Smooth muscle cell (in vitro differentiated cells): ENCODE results near the gene SYNJ2. TPM values are rescaled to one million over a fixed set of nuclear protein-coding genes. Genes with fewer than 3 reads are reported as not detected.

Experiments used
- DNase-seq: peaks from one replicate; lab custom pipeline; 2025; ENCODE audit not compliant: unreplicated experiment; lab: John Stamatoyannopoulos, UW
- H2AFZ ChIP-seq: fragments of 200-600 bp; sonication (generic); 2 replicates; pipeline ENCODE4 v1.6.0; 2016; ENCODE audit warnings: antibody characterized with exemption, low read depth, mild to moderate bottlenecking
- H3F3A ChIP-seq: fragments of 200-600 bp; sonication (generic); 2 replicates; pipeline ENCODE4 v1.6.0; 2017; ENCODE audit warnings: antibody characterized with exemption, low read depth
- H3K27ac ChIP-seq: fragments of 200-600 bp; sonication (generic); 2 replicates; pipeline ENCODE4 v1.5.1; 2016; ENCODE audit warnings: low read depth, mild to moderate bottlenecking
- H3K27me3 ChIP-seq: fragments of 200-600 bp; sonication (generic); 2 replicates; pipeline ENCODE4 v1.6.1; 2016; ENCODE audit warnings: low read depth, mild to moderate bottlenecking
- H3K36me3 ChIP-seq: fragments of 200-600 bp; sonication (generic); 2 replicates; pipeline ENCODE4 v1.5.1; 2016; ENCODE audit warnings: low read depth
- H3K4me1 ChIP-seq: fragments of 200-600 bp; sonication (generic); 2 replicates; pipeline ENCODE4 v1.5.1; 2016; ENCODE audit warnings: low read depth
- H3K4me2 ChIP-seq: fragments of 200-600 bp; sonication (generic); 2 replicates; pipeline ENCODE4 v1.6.0; 2016; ENCODE audit warnings: mild to moderate bottlenecking
- H3K4me3 ChIP-seq: fragments of 200-600 bp; sonication (generic); 2 replicates; pipeline ENCODE4 v1.5.1; 2016; ENCODE audit warnings: mild to moderate bottlenecking
- H3K79me2 ChIP-seq: fragments of 200-600 bp; sonication (generic); 2 replicates; pipeline ENCODE4 v1.6.0; 2016; ENCODE audit warnings: low read depth, mild to moderate bottlenecking
- H3K9ac ChIP-seq: fragments of 200-600 bp; sonication (generic); 2 replicates; pipeline ENCODE4 v1.6.0; 2016; ENCODE audit warnings: low read depth
- H3K9me3 ChIP-seq: fragments of 200-600 bp; sonication (generic); replicated peaks from 2 replicates; pipeline ENCODE4 v1.5.1; 2016; ENCODE audit warnings: low read depth
- H4K20me1 ChIP-seq: fragments of 200-600 bp; sonication (generic); 2 replicates; pipeline ENCODE4 v1.6.0; 2016; ENCODE audit warnings: low read depth
- WGBS: methylation state at CpG from one replicate; pipeline ENCODE4 v1.1.7; 2016; ENCODE audit warnings: low lambda C conversion rate; 5-methylcytosine and 5-hydroxymethylcytosine counted together
- polyA plus RNA-seq: library from polyadenylated mRNA; unstranded; fragments of >200 nt; fragmentation: Nextera tagmentation; extraction: Ambion mirVana; gene quantifications from 2 replicates; pipeline ENCODE4 v1.2.1, GENCODE V29; 2016
- total RNA-seq: library from RNA; depleted of rRNA; stranded (reverse); fragments of >200 nt; gene quantifications from 2 replicates; pipeline ENCODE4 v1.2.3, GENCODE V29; 2014
- TF ChIP-seq, protein P1 (sequence below): fragments of 200-600 bp; sonication (generic); IDR thresholded peaks from 2 replicates; pipeline ENCODE4 v1.5.1; 2017; ENCODE audit warnings: borderline replicate concordance, mild to moderate bottlenecking, antibody characterized with exemption; ENCODE audit not compliant: insufficient read depth, poor library complexity, severe bottlenecking

SYNJ2 gene
- total and polyA plus RNA-seq, 2 experiments from 2014 or later, result 6.0 to 6.1 TPM

DNA sequence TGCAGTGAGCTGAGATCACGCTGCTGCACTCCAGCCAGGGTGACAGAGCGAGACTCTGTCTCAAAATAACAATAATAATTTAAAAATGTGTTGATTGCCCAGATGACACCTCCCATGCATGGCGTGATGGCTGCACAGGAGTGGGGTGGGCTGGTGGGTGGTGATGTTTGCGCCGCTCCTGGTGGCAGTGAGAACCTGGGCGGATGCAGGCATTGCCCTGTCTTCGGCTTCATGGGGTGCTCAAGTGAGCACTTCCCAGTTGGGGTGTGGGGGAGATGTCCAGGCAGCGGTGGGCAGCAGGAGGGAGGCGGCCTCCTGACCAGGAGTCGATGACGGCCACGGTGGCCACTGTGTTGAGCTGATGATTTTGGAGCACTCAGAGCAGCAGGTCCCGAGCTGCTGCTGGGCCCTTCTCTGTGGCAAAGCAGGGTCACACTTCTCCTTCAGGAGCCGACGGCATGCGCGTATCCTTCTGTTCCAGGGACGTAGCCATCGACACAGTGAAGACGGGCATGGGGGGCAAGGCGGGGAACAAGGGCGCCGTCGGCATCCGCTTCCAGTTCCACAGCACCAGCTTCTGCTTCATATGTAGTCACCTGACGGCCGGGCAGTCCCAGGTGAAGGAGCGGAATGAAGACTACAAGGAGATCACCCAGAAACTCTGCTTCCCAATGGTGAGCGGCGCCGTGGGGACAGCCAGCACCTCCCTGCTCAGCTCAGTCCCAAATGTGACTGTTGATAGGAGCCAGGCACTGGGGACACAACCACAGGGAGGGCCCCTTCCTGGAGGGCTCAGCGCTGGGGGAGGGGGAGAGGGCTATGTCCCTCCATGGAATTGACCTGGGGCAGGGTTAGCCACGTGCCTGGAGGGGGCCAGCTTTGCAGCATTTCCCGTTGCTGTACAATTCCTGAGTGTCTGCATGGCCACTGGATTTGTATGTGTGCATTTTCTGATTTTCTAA is 89.7 kb downstream of the SYNJ2 start:
- Histone ChIP-seq H3K4me1 (no peaks in the 10 kb centered on the region), H3K4me2 (no peak overlapping the region), H3K4me3 (no peak overlapping the region), H3K79me2 (no peaks in the 10 kb centered on the region), H3F3A (no peaks in the 10 kb centered on the region), H2AFZ (no peak overlapping the region), H3K27ac (no peak overlapping the region), H3K36me3 (no peaks in the 10 kb centered on the region), H3K27me3 (no peaks in the 10 kb centered on the region), H3K9ac (no peak overlapping the region), H4K20me1 (no peaks in the 10 kb centered on the region), H3K9me3 (no peaks in the 10 kb centered on the region)
- no peak for DNase-seq
- WGBS, result 89% methylated on average over 34 of the region's 34 CpGs
- TF ChIP-seq, protein P1, sequence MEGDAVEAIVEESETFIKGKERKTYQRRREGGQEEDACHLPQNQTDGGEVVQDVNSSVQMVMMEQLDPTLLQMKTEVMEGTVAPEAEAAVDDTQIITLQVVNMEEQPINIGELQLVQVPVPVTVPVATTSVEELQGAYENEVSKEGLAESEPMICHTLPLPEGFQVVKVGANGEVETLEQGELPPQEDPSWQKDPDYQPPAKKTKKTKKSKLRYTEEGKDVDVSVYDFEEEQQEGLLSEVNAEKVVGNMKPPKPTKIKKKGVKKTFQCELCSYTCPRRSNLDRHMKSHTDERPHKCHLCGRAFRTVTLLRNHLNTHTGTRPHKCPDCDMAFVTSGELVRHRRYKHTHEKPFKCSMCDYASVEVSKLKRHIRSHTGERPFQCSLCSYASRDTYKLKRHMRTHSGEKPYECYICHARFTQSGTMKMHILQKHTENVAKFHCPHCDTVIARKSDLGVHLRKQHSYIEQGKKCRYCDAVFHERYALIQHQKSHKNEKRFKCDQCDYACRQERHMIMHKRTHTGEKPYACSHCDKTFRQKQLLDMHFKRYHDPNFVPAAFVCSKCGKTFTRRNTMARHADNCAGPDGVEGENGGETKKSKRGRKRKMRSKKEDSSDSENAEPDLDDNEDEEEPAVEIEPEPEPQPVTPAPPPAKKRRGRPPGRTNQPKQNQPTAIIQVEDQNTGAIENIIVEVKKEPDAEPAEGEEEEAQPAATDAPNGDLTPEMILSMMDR, result no peak

DNA sequence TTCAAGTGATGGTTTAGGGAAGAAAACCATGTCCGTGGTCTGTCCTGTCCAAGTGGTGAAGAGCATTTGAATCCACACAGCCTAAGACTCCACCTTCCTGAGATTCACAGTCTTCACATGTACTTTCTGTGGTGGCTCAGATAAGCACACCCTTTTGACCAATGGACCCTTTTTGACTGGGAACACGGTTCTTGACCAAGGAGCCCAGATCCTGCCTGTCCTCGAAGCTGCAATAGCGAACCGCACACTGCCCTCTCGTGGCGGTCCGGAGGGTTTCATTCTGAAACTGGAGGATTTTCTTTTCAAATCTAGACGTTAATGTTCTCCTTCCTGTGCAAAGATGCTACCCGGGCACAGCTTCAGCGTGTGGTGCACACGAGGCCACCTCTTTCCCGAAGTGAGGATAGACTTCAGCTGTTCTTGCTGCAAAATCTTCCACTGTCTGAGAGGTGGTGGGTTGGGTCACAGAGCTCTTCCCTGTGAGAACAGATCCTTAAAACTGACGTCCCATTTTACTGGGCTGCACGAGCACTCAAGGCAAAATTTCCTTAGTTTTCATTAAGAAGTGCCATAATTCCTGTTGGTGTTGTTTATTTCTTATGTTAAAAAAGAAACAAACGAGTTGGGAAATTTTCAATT is 90.5 kb downstream of the SYNJ2 start:
- H3K27me3 ChIP-seq, result no peaks in the 10 kb centered on the region
- no peaks in the 10 kb centered on the region for H3K9me3 ChIP-seq
- H3K4me1 ChIP-seq, result no peaks in the 10 kb centered on the region
- H3F3A ChIP-seq, result no peaks in the 10 kb centered on the region
- no peak overlapping the region for H2AFZ ChIP-seq
- H3K9ac ChIP-seq, result no peak overlapping the region
- H3K27ac ChIP-seq, result no peak overlapping the region
- TF ChIP-seq, protein P1, result peak; percentile 89
- no peak overlapping the region for H3K4me2 ChIP-seq
- WGBS, result 33% methylated on average over 16 of the region's 16 CpGs
- no peaks in the 10 kb centered on the region for H3K79me2 ChIP-seq
- H3K4me3 ChIP-seq, result no peak overlapping the region
- peak; percentile 26 for DNase-seq
- no peaks in the 10 kb centered on the region for H4K20me1 ChIP-seq
- no peaks in the 10 kb centered on the region for H3K36me3 ChIP-seq

DNA sequence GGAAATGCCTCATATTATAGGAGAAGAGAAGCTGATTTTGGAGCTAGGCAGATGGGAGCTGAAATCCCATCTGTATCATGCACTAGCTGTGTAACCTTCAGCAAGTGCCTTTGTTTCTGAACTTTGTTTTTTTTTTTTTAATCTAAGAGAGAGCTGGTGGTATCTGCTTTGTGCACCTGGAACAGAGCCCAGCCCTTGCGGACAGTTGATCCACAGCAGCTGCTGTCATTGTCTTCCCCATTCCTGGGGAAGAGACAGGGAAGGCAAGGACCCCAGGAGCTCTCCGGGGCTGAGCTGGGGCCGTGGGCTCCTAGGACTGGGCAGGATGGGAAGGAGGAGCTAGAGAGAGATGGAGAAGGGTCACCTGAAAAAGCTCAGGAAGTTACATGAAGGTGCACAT is 92.1 kb downstream of the SYNJ2 start:
- Histone ChIP-seq H4K20me1 (no peaks in the 10 kb centered on the region), H3K4me2 (no peak overlapping the region), H3F3A (no peaks in the 10 kb centered on the region), H3K9ac (no peak overlapping the region), H2AFZ (no peak overlapping the region), H3K9me3 (no peaks in the 10 kb centered on the region), H3K27me3 (no peaks in the 10 kb centered on the region), H3K79me2 (no peaks in the 10 kb centered on the region), H3K27ac (no peak overlapping the region), H3K4me3 (no peak overlapping the region), H3K4me1 (no peaks in the 10 kb centered on the region), H3K36me3 (no peaks in the 10 kb centered on the region)
- WGBS, result 100% methylated on average over 3 of the region's 3 CpGs
- no peak for DNase-seq
- TF ChIP-seq, protein P1, result no peak
